Left ventricle myocardium inferior (tissue), 1 donor: ENCODE results near the gene CCDC30. TPM values are rescaled to one million over a fixed set of nuclear protein-coding genes. Genes with fewer than 3 reads are reported as not detected.

Experiments used
- DNase-seq: peaks from one replicate; pipeline ENCODE4 v3.0.0-alpha.2; 2020
- H3K27ac ChIP-seq: fragments of 200-600 bp; replicated peaks from 2 replicates; pipeline ENCODE4 v1.8.0; 2021
- H3K27me3 ChIP-seq: fragments of 200-600 bp; 2 replicates; pipeline ENCODE4 v1.8.0; 2021; ENCODE audit warnings: low read depth
- H3K36me3 ChIP-seq: fragments of 200-600 bp; 2 replicates; pipeline ENCODE4 v1.8.0; 2021
- H3K4me1 ChIP-seq: fragments of 200-600 bp; 2 replicates; pipeline ENCODE4 v1.8.0; 2021
- H3K4me3 ChIP-seq: fragments of 200-600 bp; 2 replicates; pipeline ENCODE4 v1.8.0; 2021; ENCODE audit warnings: mild to moderate bottlenecking, moderate library complexity
- H3K9me3 ChIP-seq: fragments of 200-600 bp; replicated peaks from 2 replicates; pipeline ENCODE4 v1.8.0; 2021
- intact Hi-C: fragments of 100-400 bp; cut with micrococcal nuclease; formaldehyde crosslinking; loops from one replicate; pipeline ENCODE4 v1.11.0; 2022
- total RNA-seq: library from RNA; stranded (reverse); fragmentation: NEBNext Ultra II Directional; extraction: Animal tissue kit (Norgen Biotek cat#: 25700); gene quantifications from one replicate; pipeline ENCODE4 v1.2.1, GENCODE V29; 2021
- TF ChIP-seq, protein P1 (sequence below): fragments of 200-600 bp; IDR thresholded peaks from 2 replicates; pipeline ENCODE4 v1.8.0; 2021; ENCODE audit warnings: antibody characterized with exemption, mild to moderate bottlenecking, borderline replicate concordance
- donor health status: DM: no; HTN: yes; CAD: no; lungs with severe emphysema.

CCDC30 gene
- total RNA-seq, 1 donor from 2014 or later = 2.2 TPM

DNA sequence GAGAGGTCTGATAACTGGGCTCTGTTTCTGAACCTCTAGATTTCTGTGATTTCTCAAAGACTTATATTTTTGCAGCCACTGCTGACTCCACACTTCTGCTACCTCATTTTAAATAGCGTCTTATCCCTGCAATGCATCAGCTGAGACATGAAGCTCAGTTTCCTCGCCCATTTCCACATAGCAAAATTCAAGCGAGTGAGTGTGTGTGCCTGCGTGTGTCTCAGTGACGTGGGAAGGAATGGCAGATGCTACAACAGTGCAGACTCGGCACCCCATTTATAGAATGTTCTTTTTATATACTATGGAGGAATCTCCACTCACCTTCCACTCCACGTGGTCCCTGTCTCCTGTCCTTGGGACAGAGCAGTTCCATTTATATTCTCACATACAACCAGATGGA lies 43.0 kb upstream of the CCDC30 start:
- peak overlapping the region; percentile 74 for H3K27ac ChIP-seq
- TF ChIP-seq, protein P1, sequence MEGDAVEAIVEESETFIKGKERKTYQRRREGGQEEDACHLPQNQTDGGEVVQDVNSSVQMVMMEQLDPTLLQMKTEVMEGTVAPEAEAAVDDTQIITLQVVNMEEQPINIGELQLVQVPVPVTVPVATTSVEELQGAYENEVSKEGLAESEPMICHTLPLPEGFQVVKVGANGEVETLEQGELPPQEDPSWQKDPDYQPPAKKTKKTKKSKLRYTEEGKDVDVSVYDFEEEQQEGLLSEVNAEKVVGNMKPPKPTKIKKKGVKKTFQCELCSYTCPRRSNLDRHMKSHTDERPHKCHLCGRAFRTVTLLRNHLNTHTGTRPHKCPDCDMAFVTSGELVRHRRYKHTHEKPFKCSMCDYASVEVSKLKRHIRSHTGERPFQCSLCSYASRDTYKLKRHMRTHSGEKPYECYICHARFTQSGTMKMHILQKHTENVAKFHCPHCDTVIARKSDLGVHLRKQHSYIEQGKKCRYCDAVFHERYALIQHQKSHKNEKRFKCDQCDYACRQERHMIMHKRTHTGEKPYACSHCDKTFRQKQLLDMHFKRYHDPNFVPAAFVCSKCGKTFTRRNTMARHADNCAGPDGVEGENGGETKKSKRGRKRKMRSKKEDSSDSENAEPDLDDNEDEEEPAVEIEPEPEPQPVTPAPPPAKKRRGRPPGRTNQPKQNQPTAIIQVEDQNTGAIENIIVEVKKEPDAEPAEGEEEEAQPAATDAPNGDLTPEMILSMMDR = no peak

GRCh38 chr1:42420911-42421585 lies 42.0 kb upstream of the CCDC30 start:
- peaks cover 48% of the 10 kb centered on the region for H3K4me1 ChIP-seq
- peak overlapping the region; percentile 2 for H3K4me3 ChIP-seq
- peak overlapping the region; percentile 74 for H3K27ac ChIP-seq
- TF ChIP-seq, protein P1 = no peak
- no peaks in the 10 kb centered on the region for H3K27me3 ChIP-seq
- DNase-seq = peak; percentile 41
- no peaks in the 10 kb centered on the region for H3K9me3 ChIP-seq
- H3K36me3 ChIP-seq = no peaks in the 10 kb centered on the region
- intact Hi-C loops = no loop called here

More for the DNA sequence above, 43.0 kb upstream of the CCDC30 start:
- H3K27me3 ChIP-seq = no peaks in the 10 kb centered on the region
- no peaks in the 10 kb centered on the region for H3K9me3 ChIP-seq
- no peak for DNase-seq
- intact Hi-C loops = no loop called here
- peaks cover 48% of the 10 kb centered on the region for H3K4me1 ChIP-seq
- no peaks in the 10 kb centered on the region for H3K36me3 ChIP-seq
- no peak overlapping the region for H3K4me3 ChIP-seq

- Histone ChIP-seq H3K27me3 (no peaks in the 10 kb centered on the region), H3K9me3 (no peaks in the 10 kb centered on the region), H3K36me3 (no peaks in the 10 kb centered on the region), H3K27ac (no peak overlapping the region), H3K4me1 (peaks cover 37% of the 10 kb centered on the region), H3K4me3 (no peak overlapping the region)
- no peak for DNase-seq
- intact Hi-C loops = no loop called here
- TF ChIP-seq, protein P1 = no peak
Measured at GRCh38 chr1:42422737-42423136, 40.3 kb upstream of the CCDC30 start.

DNA sequence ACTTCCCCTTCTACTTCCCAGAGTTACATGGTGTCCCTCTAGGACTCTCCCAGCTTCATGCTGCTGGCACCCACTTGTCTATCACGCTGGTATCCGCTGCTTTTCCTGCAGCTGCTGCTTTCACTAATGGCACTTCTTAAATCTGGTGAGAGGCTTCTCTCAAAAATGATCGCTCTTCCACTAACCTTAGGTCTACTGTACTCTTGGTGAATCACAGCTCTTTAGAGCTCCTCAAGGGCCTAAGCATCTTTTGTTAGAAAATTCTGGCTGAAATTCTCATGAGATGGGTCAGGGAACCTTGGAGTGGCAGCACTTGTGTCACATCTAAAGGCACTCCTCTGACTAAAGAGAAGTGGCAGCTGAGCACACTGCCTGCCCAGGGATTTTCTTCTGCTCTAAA lies 39.4 kb upstream of the CCDC30 start:
- no peaks in the 10 kb centered on the region for H3K9me3 ChIP-seq
- H3K4me3 ChIP-seq = no peak overlapping the region
- H3K27ac ChIP-seq = no peak overlapping the region
- no peaks in the 10 kb centered on the region for H3K27me3 ChIP-seq
- DNase-seq = no peak
- TF ChIP-seq, protein P1 = no peak
- H3K4me1 ChIP-seq = peaks cover 35% of the 10 kb centered on the region
- intact Hi-C loops = no loop called here
- no peaks in the 10 kb centered on the region for H3K36me3 ChIP-seq

GRCh38 chr1:42424201-42424600 lies 38.9 kb upstream of the CCDC30 start:
- intact Hi-C loops = no loop called here
- TF ChIP-seq, protein P1 = no peak

More at GRCh38 chr1:42424201-42424600, 38.9 kb upstream of the CCDC30 start:
- Histone ChIP-seq H3K4me3 (no peak overlapping the region), H3K9me3 (no peaks in the 10 kb centered on the region), H3K27ac (no peak overlapping the region), H3K27me3 (no peaks in the 10 kb centered on the region), H3K4me1 (peaks cover 33% of the 10 kb centered on the region), H3K36me3 (no peaks in the 10 kb centered on the region)
- DNase-seq = no peak
